Activated CD8-positive, alpha-beta memory T cell treated with anti-CD3 and anti-CD28 coated beads for 36 hours (primary cell): ENCODE results near the gene KLRC2. TPM values are rescaled to one million over a fixed set of nuclear protein-coding genes. Genes with fewer than 3 reads are reported as not detected.
"Not testable (repeated sequence)": the region's sequence is repeated elsewhere in the genome, so short reads cannot be mapped to it uniquely, and the experiment has no call there.

Experiments used
- CTCF ChIA-PET: fragments of 350-600 bp; sonication (Branson Sonifier 250); formaldehyde crosslinking; loops from one replicate; lab custom pipeline; 2021; ENCODE audit warnings: antibody characterized with exemption; lab: Charles Lee
- POLR2A ChIA-PET: fragments of 350-600 bp; sonication (Branson Sonifier 250); formaldehyde crosslinking; loops from one replicate; lab custom pipeline; 2021; ENCODE audit warnings: antibody characterized with exemption; lab: Charles Lee
- total RNA-seq, 2 experiments: library from RNA; stranded (reverse); gene quantifications; one replicate each; pipeline ENCODE4 v1.2.3, GENCODE V29; 2021

Gene KLRC2
- 1 to 10 TPM; 6.3 to 7.5 TPM for total RNA-seq

GRCh38 chr12:10435816-10436215 lies at the start of gene KLRC2:
Gene KLRC2 (minus strand): TSS chr12:10436010. CDS start chr12:10435986, 24 bp downstream.
- POLR2A ChIA-PET, CTCF ChIA-PET: not testable (repeated sequence)

GRCh38 chr12:10481901-10482300 lies 46.1 kb upstream of the KLRC2 start:
- CTCF ChIA-PET, result interaction anchor here (0.6 to 1.5 kb wide), 2 partner anchors 27 to 1754 kb away, joined by 3 read pairs; no protein-coding TSS in a partner anchor
- POLR2A ChIA-PET, result not testable (repeated sequence)

GRCh38 chr12:10472808-10473207 lies 37.0 kb upstream of the KLRC2 start:
- POLR2A ChIA-PET, CTCF ChIA-PET: not testable (repeated sequence)

- ChIA-PET POLR2A (no interaction called here), CTCF (no interaction called here)
Measured at GRCh38 chr12:10469701-10470100, 33.9 kb upstream of the KLRC2 start.

- ChIA-PET POLR2A (no interaction called here), CTCF (no interaction called here)
Measured at GRCh38 chr12:10466311-10466710, 30.5 kb upstream of the KLRC2 start.

GRCh38 chr12:10457760-10458159 lies 21.9 kb upstream of the KLRC2 start:
- CTCF ChIA-PET, result no interaction called here
- POLR2A ChIA-PET, result no interaction called here

GRCh38 chr12:10456856-10457255 lies 21.0 kb upstream of the KLRC2 start:
- ChIA-PET POLR2A (interaction anchor here (0.6 kb wide), 1 partner anchor 70 kb away, joined by 4 read pairs; no protein-coding TSS in a partner anchor), CTCF (no interaction called here)

- ChIA-PET POLR2A (no interaction called here), CTCF (interaction anchor here (0.7 to 1.1 kb wide), 2 partner anchors 27 to 38 kb away, joined by 3 read pairs; no protein-coding TSS in a partner anchor)
Measured at GRCh38 chr12:10455766-10456165, 20.0 kb upstream of the KLRC2 start.

- ChIA-PET CTCF (no interaction called here), POLR2A (no interaction called here)
Measured at GRCh38 chr12:10454531-10454930, 18.7 kb upstream of the KLRC2 start.

GRCh38 chr12:10453156-10453555 lies 17.3 kb upstream of the KLRC2 start, which contains the start of gene KLRC1:
Gene KLRC1 (minus strand): TSS chr12:10453377. CDS start chr12:10451156, 2,221 bp downstream.
- CTCF ChIA-PET, result no interaction called here
- POLR2A ChIA-PET, result no interaction called here

- CTCF ChIA-PET, result no interaction called here
Measured at GRCh38 chr12:10448236-10448635, 12.4 kb upstream of the KLRC2 start.

GRCh38 chr12:10446052-10446451 lies 10.2 kb upstream of the KLRC2 start:
- CTCF ChIA-PET, result interaction anchor here (1.1 kb wide), 1 partner anchor 23 kb away, joined by 4 read pairs; no protein-coding TSS in a partner anchor

More at GRCh38 chr12:10448236-10448635, 12.4 kb upstream of the KLRC2 start:
- POLR2A ChIA-PET, result no interaction called here

GRCh38 chr12:10441144-10441543 lies 5.3 kb upstream of the KLRC2 start:
- CTCF ChIA-PET, result not testable (repeated sequence)
- POLR2A ChIA-PET, result interaction anchor here (0.6 kb wide), 1 partner anchor 54 kb away, joined by 3 read pairs; no protein-coding TSS in a partner anchor

More at GRCh38 chr12:10446052-10446451, 10.2 kb upstream of the KLRC2 start:
- POLR2A ChIA-PET, result not testable (repeated sequence)

- POLR2A ChIA-PET, CTCF ChIA-PET: not testable (repeated sequence)
Measured at GRCh38 chr12:10439608-10440274, 3.9 kb upstream of the KLRC2 start.

GRCh38 chr12:10437601-10438000 lies 1.8 kb upstream of the KLRC2 start:
- POLR2A ChIA-PET, CTCF ChIA-PET: not testable (repeated sequence)

GRCh38 chr12:10430623-10431022 lies 5.2 kb downstream of the KLRC2 start:
- CTCF ChIA-PET, POLR2A ChIA-PET: not testable (repeated sequence)

- CTCF ChIA-PET, POLR2A ChIA-PET: not testable (repeated sequence)
Measured at GRCh38 chr12:10425938-10426337, 9.9 kb downstream of the KLRC2 start.

- CTCF ChIA-PET, POLR2A ChIA-PET: not testable (repeated sequence)
Measured at GRCh38 chr12:10424260-10424899, 11.4 kb downstream of the KLRC2 start.

- POLR2A ChIA-PET, CTCF ChIA-PET: not testable (repeated sequence)
Measured at GRCh38 chr12:10422159-10422558, 13.7 kb downstream of the KLRC2 start.

- POLR2A ChIA-PET, CTCF ChIA-PET: not testable (repeated sequence)
Measured at GRCh38 chr12:10420334-10420733, 15.5 kb downstream of the KLRC2 start, which contains the start of gene KLRC3. Gene KLRC3 (minus strand): TSS chr12:10420595. CDS start chr12:10420550, 45 bp downstream.
